NT2/D1 (cell line): ENCODE results near the gene RICTOR.

Experiments
- SUZ12 ChIP-seq: IDR thresholded peaks from 2 replicates; pipeline ENCODE4 v1.6.1; 2011; ENCODE audit not compliant: insufficient read length, insufficient read depth; ENCODE audit errors: extremely low read depth
- YY1 ChIP-seq: IDR thresholded peaks from 2 replicates; pipeline ENCODE4 v1.6.1; 2011; ENCODE audit not compliant: insufficient read length, insufficient read depth
- ZNF274 ChIP-seq: IDR thresholded peaks from 2 replicates; pipeline ENCODE4 v1.6.1; 2011; ENCODE audit warnings: mild to moderate bottlenecking, low read depth, low read length

GRCh38 chr5:38923661-38924451, 150.3 kb downstream of the RICTOR start:
- TF ChIP-seq SUZ12, result no peak
- no peak for TF ChIP-seq YY1
- no peak for TF ChIP-seq ZNF274
